Measurements from ENCODE around the gene DNAJC10. TPM values are rescaled to one million over a fixed set of nuclear protein-coding genes. Genes with fewer than 3 reads are reported as not detected.

DNAJC10 gene
- polyA plus RNA-seq, 3 donors: 25.2 to 102 (median 79.4) TPM

DNA sequence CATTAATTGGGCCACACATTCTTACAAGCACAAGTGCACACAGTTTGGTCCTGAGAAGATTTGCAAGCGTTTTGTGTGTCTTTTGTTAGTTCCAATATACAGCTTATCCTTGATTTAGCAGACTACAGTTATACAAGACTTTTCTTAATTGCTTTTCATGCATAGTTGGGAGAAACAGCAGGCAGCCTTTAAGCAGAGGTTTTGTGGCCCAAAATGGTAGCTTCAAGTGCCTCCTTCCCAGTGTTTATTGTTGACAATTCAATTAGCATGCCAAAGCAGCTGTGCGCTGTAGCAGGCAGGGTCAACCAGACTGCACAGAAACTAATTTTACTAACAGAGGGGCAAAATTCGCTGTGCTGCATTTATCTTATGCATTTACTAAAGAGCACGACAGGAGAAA, 102.9 kb downstream of the DNAJC10 start:
- Histone ChIP-seq H3K9me3 (replicated peaks in 1 of 2; ENCODE audit: control insufficient read depth in 1 of 2, insufficient read depth in 1 of 2, low read length in 2 of 2) (no peaks in the 10 kb centered on the region), H3K79me2 (ENCODE audit: insufficient read depth, low read length) (no peaks in the 10 kb centered on the region), H2AFZ (ENCODE audit: insufficient read depth, low read depth, low read length, poor library complexity, severe bottlenecking) (no peak overlapping the region), H3K4me2 (replicated peaks; ENCODE audit: extremely low read depth, low read length, poor library complexity, severe bottlenecking) (no peak overlapping the region), H3K4me3 (replicated peaks in 1 of 3; ENCODE audit: low read depth in 2 of 3, low read length in 3 of 3) (no peak overlapping the region), H3K36me3 (replicated peaks in 1 of 2; ENCODE audit: control insufficient read depth in 1 of 2, insufficient read depth in 2 of 2, low read length in 2 of 2) (no peaks in the 10 kb centered on the region), H3K27me3 (ENCODE audit: control insufficient read depth in 2 of 2, insufficient read depth in 2 of 2, low read length in 2 of 2) (no peaks in the 10 kb centered on the region), H4K20me1 (ENCODE audit: insufficient read depth, low read length) (no peaks in the 10 kb centered on the region), H3K9ac (ENCODE audit: insufficient read depth, low read length, poor library complexity, severe bottlenecking) (no peak overlapping the region), H3K4me1 (ENCODE audit: control insufficient read depth in 1 of 2, insufficient read depth in 2 of 2, low read length in 2 of 2) (no peaks in the 10 kb centered on the region), H3K27ac (ENCODE audit: low read depth in 1 of 2, low read length in 2 of 2) (no peak overlapping the region)
- Mint-ChIP-seq H3K4me3 (no peak overlapping the region), H3K9me3 (peaks cover 0 to 3% (median 0%) of the 10 kb centered on the region in 7 donors), H3K4me1 (no peaks in the 10 kb centered on the region), H3K36me3 (no peaks in the 10 kb centered on the region), H3K27ac (no peak overlapping the region), H3K27me3 (ENCODE audit: low read depth in 3 of 3) (peaks cover 0 to 6% (median 3%) of the 10 kb centered on the region in 3 donors)
- intact Hi-C loops (cut with micrococcal nuclease): no loop called here
- DNase-seq: no peak
- WGBS (ENCODE audit: insufficient coverage): no CpG with 5 or more reads among the region's 4 CpGs
- TF ChIP-seq, protein P1, sequence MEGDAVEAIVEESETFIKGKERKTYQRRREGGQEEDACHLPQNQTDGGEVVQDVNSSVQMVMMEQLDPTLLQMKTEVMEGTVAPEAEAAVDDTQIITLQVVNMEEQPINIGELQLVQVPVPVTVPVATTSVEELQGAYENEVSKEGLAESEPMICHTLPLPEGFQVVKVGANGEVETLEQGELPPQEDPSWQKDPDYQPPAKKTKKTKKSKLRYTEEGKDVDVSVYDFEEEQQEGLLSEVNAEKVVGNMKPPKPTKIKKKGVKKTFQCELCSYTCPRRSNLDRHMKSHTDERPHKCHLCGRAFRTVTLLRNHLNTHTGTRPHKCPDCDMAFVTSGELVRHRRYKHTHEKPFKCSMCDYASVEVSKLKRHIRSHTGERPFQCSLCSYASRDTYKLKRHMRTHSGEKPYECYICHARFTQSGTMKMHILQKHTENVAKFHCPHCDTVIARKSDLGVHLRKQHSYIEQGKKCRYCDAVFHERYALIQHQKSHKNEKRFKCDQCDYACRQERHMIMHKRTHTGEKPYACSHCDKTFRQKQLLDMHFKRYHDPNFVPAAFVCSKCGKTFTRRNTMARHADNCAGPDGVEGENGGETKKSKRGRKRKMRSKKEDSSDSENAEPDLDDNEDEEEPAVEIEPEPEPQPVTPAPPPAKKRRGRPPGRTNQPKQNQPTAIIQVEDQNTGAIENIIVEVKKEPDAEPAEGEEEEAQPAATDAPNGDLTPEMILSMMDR (IDR thresholded peaks at IDR 0.05): no peak

DNA sequence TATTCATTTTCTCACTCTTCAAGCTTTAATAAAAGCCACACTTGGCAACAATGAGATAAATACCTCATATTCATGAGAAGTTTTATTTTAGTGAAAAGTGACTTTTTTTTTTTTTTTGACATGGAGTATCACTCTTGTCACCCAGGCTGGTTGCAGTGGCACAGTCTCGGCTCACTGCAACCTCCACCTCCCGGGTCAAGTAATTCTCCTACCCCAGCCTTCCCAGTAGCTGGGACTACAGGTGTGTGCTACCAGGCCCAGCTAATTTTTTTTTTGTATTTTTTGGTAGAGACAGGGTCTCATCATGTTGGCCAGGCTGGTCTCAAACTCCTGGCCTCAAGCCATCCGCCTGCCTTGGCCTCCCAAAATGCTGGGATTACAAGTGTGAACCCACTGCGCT, 103.4 kb downstream of the DNAJC10 start:
- Mint-ChIP-seq H3K27ac (no peak overlapping the region), H3K4me3 (no peak overlapping the region), H3K27me3 (ENCODE audit: low read depth in 3 of 3) (peaks cover 0 to 4% (median 3%) of the 10 kb centered on the region in 3 donors), H3K36me3 (no peaks in the 10 kb centered on the region), H3K4me1 (no peaks in the 10 kb centered on the region), H3K9me3 (peaks cover 0 to 3% (median 0%) of the 10 kb centered on the region in 7 donors)
- no peaks in the 10 kb centered on the region for H3K36me3 ChIP-seq (replicated peaks in 1 of 2; ENCODE audit: control insufficient read depth in 1 of 2, insufficient read depth in 2 of 2, low read length in 2 of 2)
- intact Hi-C loops (cut with micrococcal nuclease): no loop called here
- H2AFZ ChIP-seq (ENCODE audit: insufficient read depth, low read depth, low read length, poor library complexity, severe bottlenecking): no peak overlapping the region
- H3K27me3 ChIP-seq (ENCODE audit: control insufficient read depth in 2 of 2, insufficient read depth in 2 of 2, low read length in 2 of 2): no peaks in the 10 kb centered on the region
- no peaks in the 10 kb centered on the region for H4K20me1 ChIP-seq (ENCODE audit: insufficient read depth, low read length)
- H3K27ac ChIP-seq (ENCODE audit: low read depth in 1 of 2, low read length in 2 of 2): no peak overlapping the region
- no peak overlapping the region for H3K9ac ChIP-seq (ENCODE audit: insufficient read depth, low read length, poor library complexity, severe bottlenecking)
- DNase-seq: no peak
- TF ChIP-seq, protein P1 (IDR thresholded peaks at IDR 0.05): no peak
- H3K4me1 ChIP-seq (ENCODE audit: control insufficient read depth in 1 of 2, insufficient read depth in 2 of 2, low read length in 2 of 2): no peaks in the 10 kb centered on the region
- no peak overlapping the region for H3K4me2 ChIP-seq (replicated peaks; ENCODE audit: extremely low read depth, low read length, poor library complexity, severe bottlenecking)
- H3K79me2 ChIP-seq (ENCODE audit: insufficient read depth, low read length): no peaks in the 10 kb centered on the region
- H3K9me3 ChIP-seq (replicated peaks in 1 of 2; ENCODE audit: control insufficient read depth in 1 of 2, insufficient read depth in 1 of 2, low read length in 2 of 2): no peaks in the 10 kb centered on the region
- H3K4me3 ChIP-seq (replicated peaks in 1 of 3; ENCODE audit: low read depth in 2 of 3, low read length in 3 of 3): no peak overlapping the region
- WGBS (ENCODE audit: insufficient coverage): 100% methylated on average over 1 of the region's 4 CpGs

Measured in CD14-positive monocyte (primary cell).